ENCODE measurements around the gene ATE1.

GRCh38 chr10:121831777-121832176 is 96.1 kb downstream of the ATE1 start:
- TF ChIP-seq CTCF (IDR thresholded peaks at IDR 0.05) = no peak
- TF ChIP-seq POLR2A (IDR thresholded peaks at IDR 0.05) = no peak
